ENCODE results near the gene PER1. TPM values are rescaled to one million over a fixed set of nuclear protein-coding genes. Genes with fewer than 3 reads are reported as not detected.

The PER1 gene
- total RNA-seq, 1 donor from 2014 or later, result 30.0 TPM

DNA sequence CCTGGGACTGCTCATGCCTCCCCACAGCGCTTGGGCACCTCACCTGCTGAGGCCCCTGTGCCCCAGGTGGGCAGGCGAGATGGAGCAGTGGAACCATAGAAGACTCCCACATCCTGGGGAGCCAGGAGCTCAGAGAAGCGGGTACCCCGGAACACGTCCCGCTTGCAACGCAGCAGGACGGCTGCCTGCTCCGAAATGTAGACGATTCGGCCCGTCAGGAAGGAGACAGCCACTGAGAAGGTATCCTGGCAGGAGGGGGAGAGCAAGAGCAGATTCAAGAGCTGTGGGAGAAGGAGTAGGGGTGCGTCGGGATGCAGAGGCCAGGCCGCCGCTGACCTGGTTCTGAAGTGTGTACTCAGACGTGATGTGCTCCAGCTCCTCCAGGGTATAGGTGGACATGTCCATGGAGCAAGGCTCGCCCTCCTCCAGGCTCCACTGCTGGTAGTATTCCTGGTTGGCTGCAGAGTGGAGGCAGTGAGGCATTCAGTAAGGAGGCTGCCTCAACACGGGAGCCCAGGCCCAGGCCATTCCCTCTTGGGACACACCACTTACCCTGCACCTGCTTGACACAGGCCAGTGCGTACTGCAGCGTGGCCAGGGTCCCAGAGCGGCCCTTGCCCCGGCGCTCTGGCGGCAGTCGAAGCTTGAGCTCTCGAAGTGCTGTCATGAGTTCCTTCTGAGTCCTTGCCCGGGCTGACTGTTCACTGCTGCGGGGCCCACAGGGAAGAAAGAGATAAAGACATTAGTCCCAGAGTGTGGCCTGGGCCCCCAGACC is 2.6 kb downstream of the PER1 start:
- peaks cover 23% of the 10 kb centered on the region for H3K4me1 Mint-ChIP-seq (ENCODE audit: unreplicated experiment)
- TF ChIP-seq, protein P1, sequence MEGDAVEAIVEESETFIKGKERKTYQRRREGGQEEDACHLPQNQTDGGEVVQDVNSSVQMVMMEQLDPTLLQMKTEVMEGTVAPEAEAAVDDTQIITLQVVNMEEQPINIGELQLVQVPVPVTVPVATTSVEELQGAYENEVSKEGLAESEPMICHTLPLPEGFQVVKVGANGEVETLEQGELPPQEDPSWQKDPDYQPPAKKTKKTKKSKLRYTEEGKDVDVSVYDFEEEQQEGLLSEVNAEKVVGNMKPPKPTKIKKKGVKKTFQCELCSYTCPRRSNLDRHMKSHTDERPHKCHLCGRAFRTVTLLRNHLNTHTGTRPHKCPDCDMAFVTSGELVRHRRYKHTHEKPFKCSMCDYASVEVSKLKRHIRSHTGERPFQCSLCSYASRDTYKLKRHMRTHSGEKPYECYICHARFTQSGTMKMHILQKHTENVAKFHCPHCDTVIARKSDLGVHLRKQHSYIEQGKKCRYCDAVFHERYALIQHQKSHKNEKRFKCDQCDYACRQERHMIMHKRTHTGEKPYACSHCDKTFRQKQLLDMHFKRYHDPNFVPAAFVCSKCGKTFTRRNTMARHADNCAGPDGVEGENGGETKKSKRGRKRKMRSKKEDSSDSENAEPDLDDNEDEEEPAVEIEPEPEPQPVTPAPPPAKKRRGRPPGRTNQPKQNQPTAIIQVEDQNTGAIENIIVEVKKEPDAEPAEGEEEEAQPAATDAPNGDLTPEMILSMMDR (IDR thresholded peaks at IDR 0.05; ENCODE audit: unreplicated experiment), result no peak
- peaks cover 31% of the 10 kb centered on the region for H3K27me3 Mint-ChIP-seq (ENCODE audit: unreplicated experiment)
- peaks cover 22% of the 10 kb centered on the region for H3K36me3 Mint-ChIP-seq (ENCODE audit: low read depth, unreplicated experiment)
- no peaks in the 10 kb centered on the region for H3K9me3 Mint-ChIP-seq (ENCODE audit: unreplicated experiment)
- DNase-seq (ENCODE audit: low spot score), result no peak
- no peak overlapping the region for H3K4me3 Mint-ChIP-seq (ENCODE audit: unreplicated experiment)
- no peak overlapping the region for H3K27ac Mint-ChIP-seq (ENCODE audit: unreplicated experiment)

DNA sequence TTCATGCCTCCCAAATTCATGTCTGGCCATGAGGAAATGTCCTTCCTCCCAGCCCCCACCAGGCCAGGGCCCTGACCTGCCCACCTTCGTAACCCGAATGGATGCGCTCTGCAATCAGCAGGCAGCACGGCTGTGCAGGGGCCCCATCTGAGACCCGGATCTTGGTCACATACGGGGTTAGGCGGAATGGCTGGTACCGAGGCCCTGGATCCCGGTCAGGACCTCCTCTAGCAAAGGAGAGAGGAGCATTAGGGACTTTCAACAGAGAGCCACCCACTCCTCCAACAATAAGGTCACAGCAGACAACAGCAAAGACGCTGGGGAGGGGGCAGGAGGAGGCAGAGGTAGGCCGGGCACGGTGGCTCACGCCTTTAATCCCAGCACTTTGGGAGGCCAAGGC is 3.6 kb downstream of the PER1 start:
- Mint-ChIP-seq H3K27ac (ENCODE audit: unreplicated experiment) (peak overlapping the region; percentile 24), H3K27me3 (ENCODE audit: unreplicated experiment) (peaks cover 30% of the 10 kb centered on the region), H3K36me3 (ENCODE audit: low read depth, unreplicated experiment) (peaks cover 27% of the 10 kb centered on the region), H3K9me3 (ENCODE audit: unreplicated experiment) (no peaks in the 10 kb centered on the region), H3K4me3 (ENCODE audit: unreplicated experiment) (no peak overlapping the region), H3K4me1 (ENCODE audit: unreplicated experiment) (peaks cover 16% of the 10 kb centered on the region)
- TF ChIP-seq, protein P1 (IDR thresholded peaks at IDR 0.05; ENCODE audit: unreplicated experiment), result no peak
- no peak for DNase-seq (ENCODE audit: low spot score)

DNA sequence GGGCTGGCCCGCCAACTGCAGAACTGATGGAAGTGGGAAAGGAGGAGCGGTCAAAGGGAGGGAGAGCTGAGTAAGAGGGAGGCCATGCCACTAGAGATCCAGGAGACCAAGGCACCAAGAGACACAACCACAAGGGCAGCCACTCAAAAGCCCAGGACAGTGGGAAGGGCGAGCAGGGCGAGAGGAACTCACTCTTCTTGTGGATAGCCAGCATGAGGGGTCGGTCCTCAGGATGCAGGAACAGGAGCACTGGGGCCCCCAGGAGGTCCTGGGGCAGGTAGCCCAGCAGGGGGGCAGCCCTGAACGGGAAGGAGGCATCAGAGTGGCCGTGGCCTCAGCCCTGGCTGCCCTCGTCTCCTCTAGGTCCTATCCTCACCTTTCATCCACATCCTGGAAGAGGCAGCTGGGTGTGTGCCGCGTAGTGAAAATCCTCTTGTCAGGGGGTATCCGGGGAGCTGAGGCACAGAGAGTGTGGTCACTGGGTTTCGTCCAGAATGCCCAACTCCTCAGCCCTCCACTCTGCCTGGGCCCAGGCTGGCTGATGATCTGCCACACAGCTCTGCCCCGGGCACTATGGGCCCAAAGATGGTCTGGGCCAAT is 4.3 kb downstream of the PER1 start:
- Mint-ChIP-seq H3K27me3 (ENCODE audit: unreplicated experiment) (peaks cover 23% of the 10 kb centered on the region), H3K36me3 (ENCODE audit: low read depth, unreplicated experiment) (peaks cover 28% of the 10 kb centered on the region), H3K27ac (ENCODE audit: unreplicated experiment) (no peak overlapping the region), H3K4me1 (ENCODE audit: unreplicated experiment) (peaks cover 10% of the 10 kb centered on the region), H3K9me3 (ENCODE audit: unreplicated experiment) (no peaks in the 10 kb centered on the region), H3K4me3 (ENCODE audit: unreplicated experiment) (peak overlapping the region; percentile 65)
- TF ChIP-seq, protein P1 (IDR thresholded peaks at IDR 0.05; ENCODE audit: unreplicated experiment), result no peak
- no peak for DNase-seq (ENCODE audit: low spot score)

DNA sequence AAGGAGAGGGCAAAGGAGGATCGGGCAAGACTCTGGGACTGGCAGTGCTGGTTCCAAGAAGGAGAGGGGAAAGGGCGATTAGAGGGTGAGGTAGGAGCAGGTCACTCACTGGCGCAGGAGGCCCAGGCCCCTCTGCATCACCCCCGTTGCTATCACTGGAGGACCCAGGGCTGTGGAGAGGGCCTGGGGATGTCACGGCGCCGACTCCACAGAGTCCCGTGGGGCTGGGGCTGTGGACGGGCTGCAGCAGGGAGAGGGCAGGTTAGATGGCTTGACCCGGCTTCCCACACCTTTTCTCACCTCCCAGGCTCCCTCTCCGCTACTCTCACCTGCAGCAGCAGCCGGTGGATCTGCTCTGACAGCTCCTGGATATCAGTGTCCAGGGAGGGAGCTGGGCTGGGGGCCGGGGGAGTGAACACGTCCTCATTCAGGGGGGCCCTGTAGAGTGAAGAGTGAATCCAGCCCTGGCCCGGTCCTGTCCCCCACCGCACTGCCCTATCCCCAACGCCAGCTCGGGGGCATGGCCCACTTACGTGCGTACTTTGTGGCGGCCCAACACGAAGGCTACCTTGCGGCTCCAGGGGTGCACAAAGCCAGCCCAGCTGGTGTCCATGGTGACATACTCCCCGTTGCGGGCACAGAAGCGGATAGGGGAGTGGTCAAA is 4.9 kb downstream of the PER1 start:
- H3K4me3 Mint-ChIP-seq (ENCODE audit: unreplicated experiment), result peak overlapping the region; percentile 65

More for the DNA sequence above, 4.9 kb downstream of the PER1 start:
- H3K36me3 Mint-ChIP-seq (ENCODE audit: low read depth, unreplicated experiment), result peaks cover 28% of the 10 kb centered on the region
- TF ChIP-seq, protein P1 (IDR thresholded peaks at IDR 0.05; ENCODE audit: unreplicated experiment), result no peak
- H3K27me3 Mint-ChIP-seq (ENCODE audit: unreplicated experiment), result peaks cover 19% of the 10 kb centered on the region
- DNase-seq (ENCODE audit: low spot score), result no peak
- H3K9me3 Mint-ChIP-seq (ENCODE audit: unreplicated experiment), result no peaks in the 10 kb centered on the region
- no peak overlapping the region for H3K27ac Mint-ChIP-seq (ENCODE audit: unreplicated experiment)
- H3K4me1 Mint-ChIP-seq (ENCODE audit: unreplicated experiment), result peaks cover 6% of the 10 kb centered on the region
